ENCODE measurements around the gene TECPR2.

DNA sequence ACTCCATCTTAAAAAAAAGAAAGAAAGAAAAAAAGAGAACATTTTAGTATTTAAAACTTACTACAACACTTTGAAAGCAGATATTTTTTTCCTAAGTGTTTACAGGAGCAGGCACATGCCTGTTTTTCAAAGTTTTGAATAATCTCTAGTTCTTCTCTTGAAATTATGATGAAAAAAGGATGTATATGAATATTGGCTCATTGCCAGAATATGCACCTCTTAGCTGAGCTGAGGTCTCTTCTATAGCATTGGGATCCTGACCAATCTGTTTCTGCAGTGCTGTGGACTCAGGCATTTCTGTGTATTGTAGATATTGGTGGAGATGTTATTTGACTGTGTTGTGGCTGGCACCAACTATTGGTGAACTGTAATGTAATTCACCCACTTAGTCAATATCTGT, 15.0 kb downstream of the TECPR2 start:
- TF ChIP-seq NFRKB (IDR thresholded peaks at IDR 0.05) (no peak), ARNT (IDR thresholded peaks at IDR 0.05) (no peak), SP1 (IDR thresholded peaks at IDR 0.05) (no peak), ELF4 (IDR thresholded peaks at IDR 0.05) (no peak), HDGF (IDR thresholded peaks at IDR 0.05; ENCODE audit: borderline replicate concordance) (no peak), TARDBP (IDR thresholded peaks at IDR 0.05) (no peak), LEF1 (IDR thresholded peaks at IDR 0.05; ENCODE audit: borderline replicate concordance) (no peak), ZNF384 (IDR thresholded peaks at IDR 0.05) (no peak), FOXA1 (IDR thresholded peaks at IDR 0.05) (no peak), FOXK2 (IDR thresholded peaks at IDR 0.05) (no peak), FOXM1 (IDR thresholded peaks at IDR 0.05; ENCODE audit: borderline replicate concordance) (no peak)
- TF ChIP-seq, protein P1, sequence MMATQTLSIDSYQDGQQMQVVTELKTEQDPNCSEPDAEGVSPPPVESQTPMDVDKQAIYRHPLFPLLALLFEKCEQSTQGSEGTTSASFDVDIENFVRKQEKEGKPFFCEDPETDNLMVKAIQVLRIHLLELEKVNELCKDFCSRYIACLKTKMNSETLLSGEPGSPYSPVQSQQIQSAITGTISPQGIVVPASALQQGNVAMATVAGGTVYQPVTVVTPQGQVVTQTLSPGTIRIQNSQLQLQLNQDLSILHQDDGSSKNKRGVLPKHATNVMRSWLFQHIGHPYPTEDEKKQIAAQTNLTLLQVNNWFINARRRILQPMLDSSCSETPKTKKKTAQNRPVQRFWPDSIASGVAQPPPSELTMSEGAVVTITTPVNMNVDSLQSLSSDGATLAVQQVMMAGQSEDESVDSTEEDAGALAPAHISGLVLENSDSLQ (IDR thresholded peaks at IDR 0.05): no peak

Data from HEK293T (cell line).